IPS-18c (cell line): ENCODE results near the gene CPTP.

Source experiments
- H3K4me3 ChIP-seq: 2 replicates; pipeline ENCODE4 v1.7.0; 2013; ENCODE audit warnings: low read depth, mild to moderate bottlenecking, low read length, moderate library complexity; ENCODE audit not compliant: insufficient read depth
- H3K9me3 ChIP-seq: one replicate; pipeline ENCODE4 v1.6.1; 2013; ENCODE audit warnings: mild to moderate bottlenecking, low read length, moderate library complexity; ENCODE audit not compliant: control insufficient read depth, insufficient read depth

CPTP gene

GRCh38 chr1:1336931-1337792, 12.6 kb downstream of the CPTP start:
- no peak overlapping the region for H3K4me3 ChIP-seq
- no peaks in the 10 kb centered on the region for H3K9me3 ChIP-seq

GRCh38 chr1:1337793-1338147, 13.2 kb downstream of the CPTP start:
- H3K4me3 ChIP-seq: no peak overlapping the region
- H3K9me3 ChIP-seq: no peaks in the 10 kb centered on the region

- Histone ChIP-seq H3K4me3 (no peak overlapping the region), H3K9me3 (no peaks in the 10 kb centered on the region)
Observed at GRCh38 chr1:1338278-1338677, 13.7 kb downstream of the CPTP start.

GRCh38 chr1:1340185-1340584, 15.6 kb downstream of the CPTP start:
- no peak overlapping the region for H3K4me3 ChIP-seq
- no peaks in the 10 kb centered on the region for H3K9me3 ChIP-seq

- Histone ChIP-seq H3K4me3 (no peak overlapping the region), H3K9me3 (no peaks in the 10 kb centered on the region)
Observed at GRCh38 chr1:1340791-1341548, 16.4 kb downstream of the CPTP start.

- H3K4me3 ChIP-seq: no peak overlapping the region
- H3K9me3 ChIP-seq: no peaks in the 10 kb centered on the region
Observed at GRCh38 chr1:1341549-1342021, 17.0 kb downstream of the CPTP start.

- Histone ChIP-seq H3K9me3 (no peaks in the 10 kb centered on the region), H3K4me3 (no peak overlapping the region)
Observed at GRCh38 chr1:1342061-1342562, 17.5 kb downstream of the CPTP start.

GRCh38 chr1:1342584-1343115, 18.0 kb downstream of the CPTP start:
- Histone ChIP-seq H3K9me3 (no peaks in the 10 kb centered on the region), H3K4me3 (no peak overlapping the region)

GRCh38 chr1:1343811-1344421, 19.3 kb downstream of the CPTP start:
- Histone ChIP-seq H3K9me3 (no peaks in the 10 kb centered on the region), H3K4me3 (no peak overlapping the region)

- Histone ChIP-seq H3K4me3 (no peak overlapping the region), H3K9me3 (peaks cover 3% of the 10 kb centered on the region)
Observed at GRCh38 chr1:1344655-1345361, 20.2 kb downstream of the CPTP start.

- H3K9me3 ChIP-seq: peaks cover 3% of the 10 kb centered on the region
- no peak overlapping the region for H3K4me3 ChIP-seq
Observed at GRCh38 chr1:1345384-1345783, 20.8 kb downstream of the CPTP start.

- H3K9me3 ChIP-seq: peaks cover 3% of the 10 kb centered on the region
- H3K4me3 ChIP-seq: no peak overlapping the region
Observed at GRCh38 chr1:1345860-1346500, 21.4 kb downstream of the CPTP start.

- peaks cover 3% of the 10 kb centered on the region for H3K9me3 ChIP-seq
- H3K4me3 ChIP-seq: no peak overlapping the region
Observed at GRCh38 chr1:1346501-1346890, 21.9 kb downstream of the CPTP start.

- Histone ChIP-seq H3K4me3 (peak overlapping the region; percentile 74), H3K9me3 (peaks cover 3% of the 10 kb centered on the region)
Observed at GRCh38 chr1:1347026-1347595, 22.5 kb downstream of the CPTP start.

- Histone ChIP-seq H3K4me3 (peak overlapping the region; percentile 74), H3K9me3 (peaks cover 3% of the 10 kb centered on the region)
Observed at GRCh38 chr1:1347663-1348419, 23.2 kb downstream of the CPTP start.
